Activated naive CD4-positive, alpha-beta T cell treated with Interleukin-2 at 50 U/mL for 16 hours (primary cell): ENCODE data around the gene TMEM51.
"Not testable (repeated sequence)": the region's sequence is repeated elsewhere in the genome, so short reads cannot be mapped to it uniquely, and the experiment has no call there.

ENCODE experiments used
- DNase-seq: peaks from one replicate; pipeline ENCODE4 v3.0.0-alpha.2; 2020

TMEM51 gene

DNA sequence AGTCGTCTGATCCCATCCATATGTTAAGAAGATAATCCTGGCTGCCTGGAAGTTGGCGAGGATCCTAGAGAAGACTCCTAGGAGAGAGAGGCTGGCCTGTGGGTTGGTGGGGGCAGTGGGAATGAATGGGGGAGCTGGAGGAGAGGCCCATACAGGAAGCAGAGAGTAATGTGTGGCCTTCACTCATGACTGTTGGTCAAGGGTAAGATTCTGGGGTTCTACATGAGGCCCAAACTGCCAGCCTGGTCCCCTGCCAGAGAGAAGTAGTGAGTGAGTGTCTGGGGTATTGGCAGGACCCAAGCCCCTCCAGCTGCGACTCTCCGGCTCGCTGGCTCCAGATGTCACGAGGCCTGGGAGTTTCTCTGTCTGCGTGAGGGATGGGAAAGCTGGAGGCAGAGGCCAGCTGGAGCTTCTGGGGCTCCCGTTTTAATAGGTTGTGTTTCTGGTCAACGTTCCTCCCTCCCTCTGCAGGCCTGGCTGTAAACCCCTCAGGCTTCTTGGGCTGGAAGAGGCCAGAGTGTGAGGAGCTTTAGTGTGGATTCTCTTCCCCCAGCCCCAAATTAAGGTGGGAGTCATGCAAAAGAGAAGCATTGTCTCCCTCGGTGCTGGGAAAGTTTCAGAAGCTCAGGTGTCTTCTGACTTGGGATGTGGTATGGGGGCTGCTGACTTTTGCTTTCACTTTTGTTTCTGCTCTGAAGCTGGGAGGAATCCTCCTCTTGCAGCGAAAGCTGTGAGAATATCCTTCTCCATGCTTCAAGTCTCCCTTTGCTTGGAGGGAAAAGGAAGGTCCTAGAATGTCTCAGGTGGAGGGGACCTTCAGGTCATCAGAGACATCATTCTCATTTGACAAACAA, 2.6 kb downstream of the TMEM51 start:
- DNase-seq, result no peak

- DNase-seq, result no peak
These were observed 3.3 kb downstream of the TMEM51 start for GRCh38 chr1:15156807-15157380.

GRCh38 chr1:15157524-15158399, 4.2 kb downstream of the TMEM51 start:
- no peak for DNase-seq

DNA sequence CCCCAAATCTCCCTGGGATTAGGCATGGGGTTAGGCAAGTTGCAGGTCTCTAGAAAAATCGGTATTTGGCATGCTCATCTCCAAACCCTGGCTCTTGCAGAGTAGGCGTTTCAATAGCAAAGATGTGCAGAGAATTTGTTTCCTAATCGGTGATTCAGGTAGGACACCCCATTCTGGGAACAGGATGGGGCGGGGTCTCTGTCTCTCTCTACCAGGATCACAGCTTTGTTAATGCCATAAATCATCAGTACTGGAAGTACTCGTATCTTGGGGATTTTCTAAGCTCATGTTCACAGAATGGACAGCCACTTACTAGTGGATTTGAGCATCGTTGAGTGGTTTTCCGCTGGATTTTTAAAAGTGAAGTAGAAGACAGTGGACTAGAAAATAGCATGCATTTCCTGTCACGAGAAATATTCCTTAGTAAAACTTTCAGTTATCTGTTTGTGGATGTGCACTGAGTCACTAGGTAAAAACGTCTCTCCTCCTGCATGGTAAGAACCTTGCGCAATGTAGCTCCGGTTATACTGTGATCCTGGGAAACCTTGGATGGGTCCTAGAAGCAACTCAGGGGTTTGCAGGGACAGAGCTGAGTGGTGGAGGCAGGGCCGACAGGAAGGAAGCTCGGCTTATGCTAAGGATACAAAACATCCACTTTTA, 5.1 kb downstream of the TMEM51 start:
- no peak for DNase-seq

DNA sequence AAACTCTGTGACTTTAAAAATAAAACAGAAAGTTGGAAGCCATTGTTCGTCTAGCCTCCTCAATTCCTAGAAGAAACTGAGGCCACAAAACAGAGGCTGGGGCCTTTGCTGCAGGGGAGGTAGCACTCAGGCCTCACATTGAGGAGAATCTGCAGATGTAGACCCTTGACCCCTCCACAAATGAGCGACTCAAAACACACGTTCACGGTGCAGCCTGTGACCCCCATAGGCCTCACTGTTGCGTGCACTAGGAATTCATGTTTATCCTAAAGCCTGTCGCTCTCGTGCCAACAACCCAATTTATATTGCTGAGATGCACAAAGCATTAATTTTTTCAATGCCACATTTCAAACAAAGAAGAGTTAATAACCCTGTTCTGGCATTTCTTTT, 5.6 kb downstream of the TMEM51 start:
- no peak for DNase-seq

GRCh38 chr1:15160626-15161025, 7.1 kb downstream of the TMEM51 start:
- no peak for DNase-seq

DNA sequence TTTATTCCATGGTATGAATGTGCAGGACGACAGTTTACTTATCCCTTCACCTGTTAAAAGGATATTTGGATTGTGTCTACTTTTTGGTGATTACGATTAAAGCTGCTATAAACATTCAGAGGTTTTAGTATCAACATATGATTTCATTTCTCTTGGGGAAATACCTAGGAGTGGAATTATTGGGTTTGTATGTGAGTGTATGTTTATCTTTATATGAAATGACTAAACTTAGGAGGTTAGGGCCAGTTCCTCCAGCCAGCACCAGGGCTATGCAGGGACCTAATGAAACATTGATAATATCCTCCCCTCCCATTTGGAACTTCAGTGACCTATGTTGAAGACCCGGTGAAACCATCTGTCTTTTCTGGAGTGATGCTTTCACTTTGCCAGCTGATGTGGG, 13.8 kb downstream of the TMEM51 start:
- DNase-seq, result no peak

DNA sequence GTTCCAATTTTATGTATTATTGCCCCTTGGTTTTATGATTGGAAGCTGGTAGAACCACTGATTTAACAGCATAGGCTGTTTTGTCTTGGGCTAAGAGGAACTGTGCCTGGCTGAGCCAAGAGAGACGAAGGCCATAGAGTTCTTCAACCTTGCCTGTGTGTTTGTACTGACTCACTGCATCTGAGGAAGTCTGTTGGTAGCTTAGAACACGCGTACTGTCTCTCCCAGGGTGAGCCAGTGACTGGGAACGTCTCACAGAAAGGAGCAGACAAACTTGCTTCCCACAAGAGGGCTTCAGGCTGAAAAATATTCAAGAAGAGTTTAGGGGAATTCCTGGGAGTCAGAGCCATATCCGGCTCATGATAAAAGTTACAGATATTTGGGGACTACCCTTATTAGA, 14.9 kb downstream of the TMEM51 start:
- DNase-seq, result no peak

DNA sequence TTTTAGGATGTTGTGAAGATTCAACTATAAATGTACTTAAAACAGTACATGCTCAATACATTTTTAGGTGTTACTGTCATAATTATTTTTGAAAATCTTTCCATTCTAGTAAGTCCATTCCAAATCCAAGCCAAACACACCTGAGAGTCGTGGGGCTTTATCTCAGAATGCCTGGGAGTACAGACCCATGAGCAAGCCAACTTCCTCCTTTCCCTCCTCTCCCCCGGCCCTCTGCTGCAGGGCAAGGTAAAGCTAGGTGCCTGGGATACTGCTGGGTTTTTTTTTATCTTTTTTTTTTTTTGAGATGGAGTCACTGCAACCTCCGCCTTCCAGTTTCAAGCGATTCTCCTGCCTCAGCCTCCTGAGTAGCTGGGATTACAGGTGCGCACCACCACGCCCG, 16.5 kb downstream of the TMEM51 start:
- no peak for DNase-seq

DNA sequence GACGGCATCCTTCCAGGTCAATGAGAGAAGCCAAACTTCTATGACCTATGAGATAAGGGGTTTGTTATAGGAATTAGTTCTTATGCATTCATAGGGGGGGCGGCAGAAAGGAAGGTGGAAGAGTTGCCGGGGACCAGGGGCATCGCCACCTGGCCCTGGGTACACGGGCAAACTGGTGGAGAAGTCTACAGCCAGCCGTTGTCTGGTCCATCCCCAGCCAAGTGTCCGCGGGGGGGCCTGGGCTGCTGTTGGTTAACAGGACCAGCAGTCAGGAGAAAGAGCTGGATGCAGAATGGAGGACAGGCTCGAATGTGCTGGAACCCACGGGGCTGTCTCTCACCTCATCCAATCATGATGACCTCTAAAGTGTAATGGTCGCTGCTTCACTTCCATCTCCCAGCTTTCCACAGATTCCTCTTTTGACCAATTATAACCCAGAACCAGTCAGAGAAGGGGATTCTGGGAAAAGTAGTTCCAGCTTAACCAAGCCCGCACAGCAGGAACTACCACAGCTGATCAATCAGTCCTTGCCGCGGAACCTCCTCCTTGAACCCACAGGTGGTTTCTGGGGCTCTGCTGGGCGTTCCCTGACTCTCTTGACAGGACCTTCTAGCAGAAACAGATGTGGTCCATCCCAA, 17.8 kb downstream of the TMEM51 start:
- DNase-seq, result no peak

DNA sequence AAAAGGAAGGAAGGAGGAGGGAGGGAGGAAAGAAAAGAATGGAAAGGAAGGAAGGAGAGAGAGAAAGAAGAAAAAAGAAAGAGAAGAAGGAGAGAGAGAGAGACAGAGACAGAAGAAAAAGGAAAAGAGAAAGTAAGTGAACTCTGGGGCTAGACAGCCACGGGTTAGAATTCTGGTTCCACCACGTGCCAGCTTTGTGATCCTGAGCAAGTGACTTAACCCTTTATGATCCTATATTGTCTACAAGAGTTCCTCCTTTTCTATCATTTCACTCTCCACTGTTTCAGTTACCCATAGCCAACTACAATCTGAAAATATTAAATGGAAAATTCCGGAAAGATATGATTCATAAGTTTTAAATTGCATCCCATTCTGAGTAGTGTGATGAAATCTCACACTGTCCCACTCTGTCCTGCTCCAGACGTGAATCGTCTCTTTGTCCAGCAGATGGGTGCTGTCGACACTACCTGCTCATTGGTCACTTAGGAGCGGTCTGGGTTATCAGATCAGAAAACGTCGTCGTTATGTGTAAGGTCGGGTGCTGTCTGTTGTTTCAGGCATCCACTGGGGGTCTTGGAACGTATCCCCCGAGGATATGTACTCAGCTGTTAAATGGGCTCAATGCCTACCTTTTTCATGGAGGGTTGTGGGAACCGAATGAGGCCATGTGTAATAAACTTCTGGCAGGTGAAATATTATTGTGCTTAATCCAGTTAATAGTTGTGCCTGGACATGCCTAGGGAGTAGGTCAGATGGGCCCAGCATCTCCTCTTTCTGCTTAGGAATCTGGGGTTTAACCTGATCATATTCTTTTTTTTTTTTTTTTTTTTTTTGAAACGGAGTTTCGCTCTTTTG, 19.1 kb downstream of the TMEM51 start:
- no peak for DNase-seq

DNA sequence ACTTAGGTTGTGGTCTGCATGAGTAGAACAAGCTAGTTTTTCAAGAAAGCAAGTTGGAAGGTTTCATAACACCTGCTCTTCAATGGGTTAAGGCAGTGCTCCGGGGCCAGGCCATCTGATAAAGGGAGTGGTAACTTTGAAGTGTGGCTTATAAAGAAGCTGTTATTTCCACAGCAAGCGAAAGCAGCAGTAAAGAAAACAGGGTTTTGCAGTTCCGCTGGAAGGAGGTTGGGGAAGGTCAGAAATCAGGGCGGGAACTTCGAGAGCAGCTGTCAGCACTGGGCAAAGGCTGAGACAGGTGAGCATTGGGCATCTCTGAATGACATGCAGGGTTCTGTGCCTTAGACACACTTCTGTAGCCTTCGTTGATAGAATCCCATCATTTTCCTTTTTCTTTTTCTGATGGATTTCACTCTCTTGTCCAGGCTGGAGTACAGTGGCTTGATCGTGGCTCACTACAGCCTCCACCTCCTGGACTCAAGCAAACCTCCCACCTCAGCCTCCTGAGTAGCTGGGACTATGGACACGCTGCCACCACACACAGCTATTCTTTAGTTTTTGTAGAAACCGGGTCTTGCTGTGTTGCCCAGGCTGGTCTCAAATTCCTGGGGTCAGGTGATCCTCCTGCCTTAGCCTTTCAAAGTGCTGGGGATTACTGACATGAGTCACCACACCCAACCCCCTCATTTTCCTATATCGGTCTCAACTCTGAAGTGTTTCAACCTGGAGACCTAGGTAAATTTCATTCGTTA, 20.5 kb downstream of the TMEM51 start:
- DNase-seq, result no peak

- DNase-seq, result no peak
These were observed 21.1 kb downstream of the TMEM51 start for GRCh38 chr1:15174615-15174983.

- DNase-seq, result not testable (repeated sequence)
These were observed 22.0 kb downstream of the TMEM51 start for GRCh38 chr1:15175324-15176094.

GRCh38 chr1:15176120-15176519, 22.6 kb downstream of the TMEM51 start:
- DNase-seq, result no peak

DNA sequence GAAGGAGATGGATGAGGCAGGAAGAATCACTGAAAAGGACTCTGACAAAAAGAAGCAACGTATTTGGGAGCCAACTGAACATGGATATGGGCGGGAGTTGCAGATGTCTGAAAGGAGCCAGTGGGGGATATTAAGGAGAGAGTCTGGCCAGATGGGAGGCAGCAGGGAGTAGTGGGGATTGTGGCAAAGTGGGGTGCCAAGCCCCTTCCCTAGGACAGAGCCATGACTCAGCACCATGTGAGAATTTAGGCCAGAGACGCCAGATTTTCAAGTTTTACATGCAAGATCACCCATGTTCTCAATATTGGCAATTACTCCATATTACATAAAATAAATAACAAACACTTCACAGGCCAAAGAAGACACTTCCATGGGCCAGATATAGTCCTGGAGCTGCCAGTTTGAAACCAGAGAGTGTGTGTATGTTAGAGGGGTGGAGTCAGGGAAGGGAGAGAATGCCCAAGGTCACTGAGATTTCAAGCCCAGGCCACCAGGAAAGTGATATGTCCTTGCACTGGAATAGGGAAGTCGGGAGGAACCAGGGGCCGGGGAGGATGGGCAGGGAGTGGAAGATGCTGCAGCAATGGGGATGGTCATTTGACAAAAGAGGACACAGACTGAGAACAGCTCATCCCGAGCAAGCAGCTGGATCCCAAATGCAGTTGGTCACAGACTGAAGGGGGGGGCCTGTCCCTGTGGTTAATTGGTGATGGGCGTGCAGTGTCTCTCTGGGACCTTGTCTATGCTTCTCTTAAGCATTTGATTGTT, 23.5 kb downstream of the TMEM51 start:
- no peak for DNase-seq

DNA sequence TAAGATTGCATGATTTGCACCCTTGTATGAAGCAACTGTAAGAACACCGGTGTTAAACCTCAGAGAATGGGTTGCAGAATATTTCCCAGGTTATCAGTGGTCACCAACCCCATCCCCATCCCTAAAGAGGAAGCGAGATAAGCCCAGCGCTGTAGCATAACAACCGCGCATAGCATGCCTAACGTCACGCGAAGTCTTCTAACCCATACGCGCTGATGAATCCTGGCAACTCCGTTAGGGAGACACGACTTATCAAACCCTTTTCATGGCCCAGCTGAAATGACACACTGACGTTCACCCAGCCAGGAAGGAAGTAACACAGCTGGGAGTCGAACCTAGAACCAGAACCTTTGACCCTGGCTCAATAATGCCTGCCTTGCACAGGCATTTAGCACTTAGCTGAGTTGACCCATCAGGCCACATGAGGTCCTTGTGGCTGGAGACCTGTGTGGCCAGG, 24.2 kb downstream of the TMEM51 start:
- DNase-seq, result no peak

- no peak for DNase-seq
These were observed 25.3 kb downstream of the TMEM51 start for GRCh38 chr1:15178571-15179484.
